GM23338 (cell line): ENCODE data around the gene TBCEL. TPM values are rescaled to one million over a fixed set of nuclear protein-coding genes. Genes with fewer than 3 reads are reported as not detected.

Experiments used
- ATAC-seq: fragments of 200-7000 bp; cut with Tn5 transposase; 3 replicates; pipeline ENCODE4 v1.9.1; 2020
- DNase-seq: peaks from one replicate; pipeline ENCODE4 v3.0.0-alpha.2; 2015; ENCODE audit warnings: low spot score
- H2AFZ ChIP-seq: fragments of 200-600 bp; sonication (generic); 2 replicates; pipeline ENCODE4 v1.8.0; 2016; ENCODE audit warnings: antibody characterized with exemption, mild to moderate bottlenecking, moderate library complexity
- H3F3A ChIP-seq: fragments of 200-600 bp; sonication (generic); replicated peaks from 2 replicates; pipeline ENCODE4 v1.8.0; 2017; ENCODE audit warnings: antibody characterized with exemption, mixed run types, low read depth
- H3K27ac ChIP-seq: fragments of 200-600 bp; sonication (generic); 2 replicates; pipeline ENCODE4 v1.6.1; 2016; ENCODE audit warnings: low read depth
- H3K27me3 ChIP-seq: fragments of 200-600 bp; sonication (generic); 2 replicates; pipeline ENCODE4 v1.8.0; 2016; ENCODE audit warnings: mild to moderate bottlenecking, mixed run types, moderate library complexity; ENCODE audit not compliant: insufficient read depth
- H3K36me3 ChIP-seq: fragments of 200-600 bp; sonication (generic); 2 replicates; pipeline ENCODE4 v1.8.0; 2016; ENCODE audit warnings: mild to moderate bottlenecking; ENCODE audit not compliant: insufficient read depth
- H3K4me1 ChIP-seq: fragments of 200-600 bp; sonication (generic); 2 replicates; pipeline ENCODE4 v1.8.0; 2016; ENCODE audit warnings: mild to moderate bottlenecking, moderate library complexity; ENCODE audit not compliant: insufficient read depth
- H3K4me2 ChIP-seq: fragments of 200-600 bp; sonication (generic); 2 replicates; pipeline ENCODE4 v1.7.1; 2017; ENCODE audit warnings: mixed run types
- H3K4me3 ChIP-seq: fragments of 200-600 bp; sonication (generic); 2 replicates; pipeline ENCODE4 v1.6.1; 2016; ENCODE audit warnings: mixed run types
- H3K79me2 ChIP-seq: fragments of 200-600 bp; sonication (generic); replicated peaks from 2 replicates; pipeline ENCODE4 v1.8.0; 2017; ENCODE audit warnings: mild to moderate bottlenecking; ENCODE audit not compliant: insufficient read depth
- H3K9me2 ChIP-seq: fragments of 200-600 bp; sonication (generic); 2 replicates; pipeline ENCODE4 v1.8.0; 2017; ENCODE audit not compliant: insufficient read depth
- H4K20me1 ChIP-seq: fragments of 200-600 bp; sonication (generic); replicated peaks from 2 replicates; pipeline ENCODE4 v1.8.0; 2017; ENCODE audit warnings: mild to moderate bottlenecking; ENCODE audit not compliant: insufficient read depth
- H3K27ac Mint-ChIP-seq: 2 replicates; pipeline ENCODE4 v1.8.0; 2020; ENCODE audit warnings: inconsistent platforms, mild to moderate bottlenecking, moderate library complexity, mixed read lengths
- H3K27me3 Mint-ChIP-seq: 3 replicates; pipeline ENCODE4 v1.8.0; 2022; ENCODE audit warnings: low read depth, mild to moderate bottlenecking, moderate library complexity, mixed read lengths, inconsistent platforms; ENCODE audit not compliant: insufficient read depth, poor library complexity
- H3K36me3 Mint-ChIP-seq: 3 replicates; pipeline ENCODE4 v1.8.0; 2021; ENCODE audit warnings: low read depth, mild to moderate bottlenecking, inconsistent platforms, moderate library complexity, mixed read lengths
- H3K4me1 Mint-ChIP-seq: 3 replicates; pipeline ENCODE4 v1.8.0; 2020; ENCODE audit warnings: mild to moderate bottlenecking, inconsistent platforms, mixed read lengths
- H3K4me3 Mint-ChIP-seq: 3 replicates; pipeline ENCODE4 v1.8.0; 2021; ENCODE audit warnings: moderate library complexity, mild to moderate bottlenecking, inconsistent platforms, mixed read lengths
- H3K9me3 Mint-ChIP-seq: 3 replicates; pipeline ENCODE4 v1.8.0; 2020; ENCODE audit warnings: moderate library complexity, mild to moderate bottlenecking, inconsistent platforms, mixed read lengths
- EZH2 ChIP-seq: fragments of 200-600 bp; sonication (generic); IDR thresholded peaks from one replicate; pipeline ENCODE4 v1.8.0; 2017; ENCODE audit warnings: antibody characterized with exemption, mild to moderate bottlenecking, low read depth; ENCODE audit not compliant: unreplicated experiment
- EZH2phosphoT487 ChIP-seq: fragments of 200-600 bp; sonication (generic); IDR thresholded peaks from one replicate; pipeline ENCODE4 v1.8.1; 2018; ENCODE audit warnings: antibody characterized with exemption; ENCODE audit not compliant: unreplicated experiment
- JUNB ChIP-seq: IDR thresholded peaks from one replicate; pipeline ENCODE4 v1.6.1; 2016; ENCODE audit warnings: antibody characterized with exemption; ENCODE audit not compliant: unreplicated experiment
- STAT1 ChIP-seq: IDR thresholded peaks from one replicate; pipeline ENCODE4 v1.6.1; 2016; ENCODE audit warnings: antibody characterized with exemption; ENCODE audit not compliant: unreplicated experiment
- ZNF114 ChIP-seq: fragments of 250-450 bp; sonication (Bioruptor Pico); IDR thresholded peaks from 2 replicates; pipeline ENCODE4 v1.5.0; 2020; ENCODE audit warnings: mild to moderate bottlenecking, moderate library complexity
- ZNF331 ChIP-seq: fragments of 250-450 bp; sonication (Bioruptor Pico); IDR thresholded peaks from 2 replicates; pipeline ENCODE4 v1.5.0; 2020; ENCODE audit warnings: low read depth, mild to moderate bottlenecking, moderate library complexity
- polyA plus RNA-seq: library from polyadenylated mRNA; unstranded; fragments of >200 nt; fragmentation: Nextera tagmentation; extraction: Ambion mirVana; gene quantifications from 2 replicates; pipeline ENCODE4 v1.2.1, GENCODE V29; 2016
- total RNA-seq: library from RNA; depleted of rRNA; stranded (reverse); fragments of >200 nt; shearing (Covaris generic); gene quantifications from 2 replicates; pipeline ENCODE4 v1.2.3, GENCODE V29; 2014
- TF ChIP-seq, protein P1 (sequence below): IDR thresholded peaks from one replicate; pipeline ENCODE4 v1.6.1; 2018; ENCODE audit warnings: antibody characterized with exemption; ENCODE audit not compliant: unreplicated experiment

Gene TBCEL
- total and polyA plus RNA-seq, 2 experiments from 2014 or later: 5.4 to 16.2 TPM

GRCh38 chr11:121090145-121090721, 66.3 kb downstream of the TBCEL start:
- Mint-ChIP-seq H3K9me3 (no peaks in the 10 kb centered on the region), H3K36me3 (no peaks in the 10 kb centered on the region; the same call in 2 of the 3 replicates), H3K4me1 (no peaks in the 10 kb centered on the region), H3K27me3 (no peaks in the 10 kb centered on the region), H3K4me3 (no peak overlapping the region), H3K27ac (no peak overlapping the region)
- H4K20me1 ChIP-seq: no peaks in the 10 kb centered on the region
- no peak for DNase-seq
- H3K9me2 ChIP-seq: peaks cover 19% of the 10 kb centered on the region
- no peaks in the 10 kb centered on the region for H3K79me2 ChIP-seq
- ATAC-seq: no peak
- no peak overlapping the region for H2AFZ ChIP-seq
- H3F3A ChIP-seq: no peaks in the 10 kb centered on the region
- TF ChIP-seq, protein P1, sequence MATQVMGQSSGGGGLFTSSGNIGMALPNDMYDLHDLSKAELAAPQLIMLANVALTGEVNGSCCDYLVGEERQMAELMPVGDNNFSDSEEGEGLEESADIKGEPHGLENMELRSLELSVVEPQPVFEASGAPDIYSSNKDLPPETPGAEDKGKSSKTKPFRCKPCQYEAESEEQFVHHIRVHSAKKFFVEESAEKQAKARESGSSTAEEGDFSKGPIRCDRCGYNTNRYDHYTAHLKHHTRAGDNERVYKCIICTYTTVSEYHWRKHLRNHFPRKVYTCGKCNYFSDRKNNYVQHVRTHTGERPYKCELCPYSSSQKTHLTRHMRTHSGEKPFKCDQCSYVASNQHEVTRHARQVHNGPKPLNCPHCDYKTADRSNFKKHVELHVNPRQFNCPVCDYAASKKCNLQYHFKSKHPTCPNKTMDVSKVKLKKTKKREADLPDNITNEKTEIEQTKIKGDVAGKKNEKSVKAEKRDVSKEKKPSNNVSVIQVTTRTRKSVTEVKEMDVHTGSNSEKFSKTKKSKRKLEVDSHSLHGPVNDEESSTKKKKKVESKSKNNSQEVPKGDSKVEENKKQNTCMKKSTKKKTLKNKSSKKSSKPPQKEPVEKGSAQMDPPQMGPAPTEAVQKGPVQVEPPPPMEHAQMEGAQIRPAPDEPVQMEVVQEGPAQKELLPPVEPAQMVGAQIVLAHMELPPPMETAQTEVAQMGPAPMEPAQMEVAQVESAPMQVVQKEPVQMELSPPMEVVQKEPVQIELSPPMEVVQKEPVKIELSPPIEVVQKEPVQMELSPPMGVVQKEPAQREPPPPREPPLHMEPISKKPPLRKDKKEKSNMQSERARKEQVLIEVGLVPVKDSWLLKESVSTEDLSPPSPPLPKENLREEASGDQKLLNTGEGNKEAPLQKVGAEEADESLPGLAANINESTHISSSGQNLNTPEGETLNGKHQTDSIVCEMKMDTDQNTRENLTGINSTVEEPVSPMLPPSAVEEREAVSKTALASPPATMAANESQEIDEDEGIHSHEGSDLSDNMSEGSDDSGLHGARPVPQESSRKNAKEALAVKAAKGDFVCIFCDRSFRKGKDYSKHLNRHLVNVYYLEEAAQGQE: no peak
- no peak overlapping the region for H3K4me3 ChIP-seq
- no peak overlapping the region for H3K4me2 ChIP-seq
- no peaks in the 10 kb centered on the region for H3K36me3 ChIP-seq
- no peak overlapping the region for H3K27ac ChIP-seq
- no peaks in the 10 kb centered on the region for H3K27me3 ChIP-seq
- no peaks in the 10 kb centered on the region for H3K4me1 ChIP-seq

- Histone ChIP-seq H3K9me2 (peaks cover 27% of the 10 kb centered on the region), H3F3A (no peaks in the 10 kb centered on the region), H3K27me3 (no peaks in the 10 kb centered on the region), H3K4me1 (no peaks in the 10 kb centered on the region), H3K4me2 (no peak overlapping the region), H3K79me2 (no peaks in the 10 kb centered on the region), H3K36me3 (no peaks in the 10 kb centered on the region), H3K4me3 (no peak overlapping the region), H3K27ac (no peak overlapping the region), H4K20me1 (no peaks in the 10 kb centered on the region), H2AFZ (no peak overlapping the region)
- no peak overlapping the region for H3K27ac Mint-ChIP-seq
- no peaks in the 10 kb centered on the region for H3K27me3 Mint-ChIP-seq
- H3K9me3 Mint-ChIP-seq: no peaks in the 10 kb centered on the region
- H3K4me1 Mint-ChIP-seq: no peaks in the 10 kb centered on the region
- ATAC-seq (no peak), DNase-seq (no peak)
- no peak for TF ChIP-seq ZNF114 (CRISPR knock-in tag)
- no peak for TF ChIP-seq ZNF331 (CRISPR knock-in tag)
- TF ChIP-seq EZH2: no peak
- TF ChIP-seq EZH2phosphoT487: no peak
- no peak for TF ChIP-seq STAT1
- TF ChIP-seq JUNB: no peak
- H3K36me3 Mint-ChIP-seq: no peaks in the 10 kb centered on the region
- H3K4me3 Mint-ChIP-seq: no peak overlapping the region
These were observed 67.7 kb downstream of the TBCEL start for GRCh38 chr11:121091492-121092152.
